IPS-NIHi11 (cell line): ENCODE results near the gene FAM200C.
A peak's percentile ranks its signal among the peaks of the same experiment; 100 is the strongest.

Experiments
- DNase-seq: peaks from one replicate; pipeline ENCODE4 v3.0.0; 2012; ENCODE audit warnings: mixed read lengths, low spot score

The FAM200C gene

GRCh38 chr5:160419458-160420330, 19.8 kb upstream of the FAM200C start:
- no peak for DNase-seq

- DNase-seq: peak; percentile 98
Measured at GRCh38 chr5:160418561-160419457, 19.0 kb upstream of the FAM200C start, which contains the start of gene SLU7. SLU7 (minus strand) TSS chr5:160419081; CDS start chr5:160415294, 3,787 bp downstream.

- DNase-seq: no peak
Measured at GRCh38 chr5:160398806-160399205, 1.0 kb downstream of the FAM200C start.

GRCh38 chr5:160397492-160397891, 2.4 kb downstream of the FAM200C start:
- DNase-seq: no peak

DNA sequence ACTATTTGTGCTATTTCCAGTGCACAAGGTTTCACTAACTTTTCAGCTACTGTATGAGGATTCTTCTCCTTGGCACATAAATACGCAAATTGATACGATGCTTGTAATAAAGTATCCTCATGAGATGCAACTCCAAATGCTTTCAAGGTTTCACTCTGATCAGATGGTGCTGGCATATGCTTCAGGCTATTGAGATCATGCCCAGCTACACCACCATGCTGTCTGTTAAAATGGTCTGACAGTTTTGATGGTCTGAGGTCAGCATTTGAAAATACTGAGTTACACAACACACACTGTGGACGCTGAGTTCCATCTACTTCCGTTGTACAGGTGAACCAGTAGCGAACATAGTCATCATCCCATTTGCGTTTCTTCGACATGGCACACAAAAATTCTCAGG, 4.7 kb downstream of the FAM200C start:
- DNase-seq: no peak

- DNase-seq: no peak
Measured at GRCh38 chr5:160390787-160391696, 8.8 kb downstream of the FAM200C start.

DNA sequence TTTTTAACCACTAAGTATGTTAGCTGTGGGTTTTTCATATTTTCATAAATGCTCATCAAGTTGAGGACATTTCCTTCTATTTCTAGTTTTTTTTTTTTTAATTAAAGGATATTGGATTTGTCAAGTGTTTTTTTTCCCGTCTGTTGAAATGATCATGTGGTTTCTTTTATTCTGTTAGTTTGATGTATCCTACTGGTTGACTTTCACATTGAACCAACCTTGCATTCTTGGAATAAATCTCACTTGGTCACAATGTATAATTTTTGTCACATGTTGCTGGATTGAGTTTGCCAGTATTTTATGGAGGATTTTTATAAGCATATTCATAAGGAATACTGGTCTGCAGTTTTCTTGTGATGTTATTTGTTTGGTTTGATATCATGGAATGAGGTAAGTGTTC, 12.4 kb downstream of the FAM200C start:
- DNase-seq: no peak

DNA sequence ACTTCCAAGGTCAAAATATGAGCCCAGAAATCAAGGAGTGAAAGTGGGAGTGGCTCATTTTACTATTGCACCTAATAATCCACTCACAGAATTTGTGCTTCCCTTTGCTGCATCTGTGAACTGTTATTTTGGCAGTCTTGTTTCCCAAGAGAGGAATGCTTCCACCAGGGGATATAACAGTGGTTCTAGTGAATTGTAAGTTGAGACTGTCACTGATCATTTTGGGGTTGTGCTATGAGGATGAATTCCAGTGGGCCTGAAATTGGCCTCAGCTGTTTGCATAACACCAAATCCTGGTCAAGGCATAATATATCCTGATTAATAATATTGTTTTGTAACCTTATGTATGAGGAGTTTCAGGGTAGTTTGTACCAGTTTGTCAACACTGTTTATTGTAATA, 14.4 kb downstream of the FAM200C start:
- DNase-seq: no peak

GRCh38 chr5:160384681-160385080, 15.2 kb downstream of the FAM200C start:
- no peak for DNase-seq

DNA sequence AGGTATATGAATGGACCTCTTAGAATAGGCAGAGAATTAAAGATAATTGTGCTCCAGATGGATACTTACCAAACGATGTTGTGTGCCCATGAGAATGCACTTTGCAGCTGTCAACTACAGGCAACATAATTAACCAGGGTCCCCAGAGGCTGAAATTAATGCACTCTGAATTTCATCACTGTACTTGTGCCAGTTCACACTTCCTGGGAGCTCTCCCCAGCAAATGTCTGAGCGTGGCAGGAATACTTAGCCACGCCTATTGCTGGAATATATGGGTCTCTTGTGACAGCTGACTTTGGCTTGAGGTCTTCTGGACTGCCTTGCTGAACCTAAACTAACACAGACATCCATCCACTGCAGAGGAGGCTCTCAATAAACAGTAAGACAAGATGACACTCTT, 17.5 kb downstream of the FAM200C start:
- no peak for DNase-seq

- DNase-seq: no peak
Measured at GRCh38 chr5:160380041-160380440, 19.8 kb downstream of the FAM200C start.

- DNase-seq: no peak
Measured at GRCh38 chr5:160379511-160379910, 20.3 kb downstream of the FAM200C start.

DNA sequence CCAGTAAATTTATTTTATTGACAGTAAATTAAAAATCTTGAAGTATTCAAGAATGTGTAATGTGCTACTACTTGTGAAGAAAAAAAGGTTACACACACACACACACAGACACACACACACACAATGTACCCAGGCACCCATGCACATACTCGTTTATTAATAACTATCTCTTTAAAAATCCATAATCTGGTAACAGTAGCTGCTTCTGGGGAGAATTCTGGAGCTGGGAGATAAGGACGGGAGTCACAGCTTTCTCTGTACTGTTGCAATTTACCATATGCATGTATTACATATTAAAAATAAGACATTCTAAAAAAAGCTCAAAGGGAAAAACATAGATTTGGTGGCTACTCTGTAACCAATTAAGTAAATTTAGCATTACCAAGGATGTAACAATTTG, 21.5 kb downstream of the FAM200C start:
- no peak for DNase-seq

GRCh38 chr5:160377651-160378050, 22.2 kb downstream of the FAM200C start:
- DNase-seq: no peak

- no peak for DNase-seq
Measured at GRCh38 chr5:160376416-160376815, 23.4 kb downstream of the FAM200C start.

GRCh38 chr5:160375701-160376100, 24.2 kb downstream of the FAM200C start:
- no peak for DNase-seq

DNA sequence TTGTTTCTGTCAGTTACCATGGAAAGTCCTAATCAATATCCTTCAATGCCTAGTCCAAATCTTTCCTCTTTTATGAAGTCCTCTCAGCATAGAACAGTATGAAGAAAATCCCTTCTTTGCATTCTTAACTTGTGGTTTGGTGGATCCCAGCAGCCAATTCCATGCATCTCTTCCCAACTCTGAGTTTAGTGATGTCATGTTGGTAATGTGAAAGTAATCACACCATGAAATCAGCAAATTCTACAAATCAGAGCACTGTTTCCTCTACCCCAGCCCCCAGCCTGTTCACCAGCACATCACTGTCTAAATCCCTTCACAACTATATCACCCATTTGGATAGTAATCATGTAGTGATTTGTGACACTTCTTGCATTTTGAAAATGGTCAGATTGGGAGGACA, 24.7 kb downstream of the FAM200C start:
- DNase-seq: no peak

GRCh38 chr5:160371294-160371693, 28.6 kb downstream of the FAM200C start:
- no peak for DNase-seq

DNA sequence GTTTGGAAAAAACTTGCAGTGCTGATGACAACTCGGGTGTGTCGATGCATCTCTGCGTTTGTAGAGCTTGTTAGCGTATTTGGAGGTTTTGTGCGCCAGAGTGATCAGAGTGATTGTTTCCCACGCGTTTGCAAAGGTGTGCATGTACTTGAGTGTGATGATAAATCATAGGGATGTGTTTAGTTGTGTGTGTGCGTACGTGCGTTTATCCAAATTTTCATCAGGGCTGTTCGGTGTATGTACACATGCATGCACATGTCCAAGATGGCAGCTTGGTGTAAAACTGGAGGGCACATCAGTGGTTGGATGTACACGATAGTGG, 29.2 kb downstream of the FAM200C start:
- no peak for DNase-seq

DNA sequence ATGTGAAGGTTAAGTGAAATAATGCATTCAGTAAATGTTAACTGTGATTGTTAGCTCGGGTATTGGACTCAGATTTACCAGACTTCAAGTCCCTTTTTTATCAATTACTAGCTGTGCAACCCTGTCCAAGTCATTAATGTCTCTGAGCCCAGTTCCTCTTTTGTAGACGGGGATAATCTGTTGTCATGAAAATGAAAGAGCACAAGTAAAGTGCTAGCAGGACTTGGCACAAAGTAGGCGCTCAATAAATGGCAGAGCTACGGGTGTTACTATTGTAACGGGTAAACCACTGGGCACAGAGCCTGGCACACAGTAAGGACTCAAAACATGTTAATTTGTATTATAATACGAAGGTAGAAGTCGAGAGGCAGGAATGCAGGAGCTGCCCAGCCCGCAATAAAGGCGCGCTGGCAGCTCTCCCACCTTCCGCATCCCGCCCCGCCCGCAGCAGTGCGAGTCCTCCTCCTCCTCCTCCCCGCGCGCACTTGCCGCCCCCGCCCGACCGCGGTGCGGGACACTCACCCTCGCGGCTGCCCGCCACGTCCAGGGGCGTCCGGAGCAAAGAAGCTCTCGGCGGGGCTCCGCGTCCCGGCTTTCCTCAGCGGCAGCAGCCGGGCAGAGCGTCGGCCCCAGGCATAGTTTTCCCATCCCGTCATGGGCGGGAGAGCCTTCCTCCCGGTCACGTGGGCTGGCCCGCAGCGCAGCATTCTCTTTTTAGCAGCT, 29.7 kb downstream of the FAM200C start, which contains the start of gene C1QTNF2:
Gene C1QTNF2 (minus strand): TSS at position 637 of the 723 bp plus-strand sequence. CDS start 15,615 bp downstream, outside the sequence.
- DNase-seq: peak; percentile 86

DNA sequence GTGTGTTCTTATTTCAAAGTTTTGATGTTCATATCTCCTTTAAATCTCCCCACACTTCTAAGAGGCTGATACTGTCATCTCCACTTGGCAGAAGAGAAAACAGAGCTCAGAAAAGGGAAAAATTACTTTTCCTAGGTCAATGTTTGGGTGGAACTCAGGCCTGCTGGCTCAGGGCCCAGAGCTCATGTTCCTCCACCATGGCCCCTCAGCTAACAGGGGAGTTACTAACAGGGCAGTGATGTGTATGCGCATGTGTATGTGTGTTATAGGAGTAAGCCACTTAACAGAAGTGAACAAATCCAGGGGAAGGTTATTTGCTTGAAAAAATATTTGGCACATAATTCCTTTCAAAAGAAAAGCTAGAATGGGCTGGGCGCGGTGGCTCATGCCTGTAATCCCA, 32.0 kb downstream of the FAM200C start:
- no peak for DNase-seq
